Mucosa of stomach (tissue), 1 donor: ENCODE measurements around the gene CTPS1.

Source experiments
- H3K27me3 ChIP-seq: one replicate; pipeline ENCODE4 v1.7.0; 2013; ENCODE audit warnings: mild to moderate bottlenecking, low read length; ENCODE audit not compliant: control insufficient read depth, insufficient read depth
- H3K36me3 ChIP-seq: one replicate; pipeline ENCODE4 v1.7.0; 2013; ENCODE audit warnings: low read length; ENCODE audit not compliant: control insufficient read depth, insufficient read depth
- H3K4me1 ChIP-seq: one replicate; pipeline ENCODE4 v1.7.0; 2013; ENCODE audit warnings: mild to moderate bottlenecking, low read length; ENCODE audit not compliant: control insufficient read depth, insufficient read depth
- H3K4me3 ChIP-seq: one replicate; pipeline ENCODE4 v1.7.0; 2013; ENCODE audit warnings: low read length
- H3K9ac ChIP-seq: one replicate; pipeline ENCODE4 v1.7.0; 2013; ENCODE audit warnings: mild to moderate bottlenecking, low read length, moderate library complexity
- H3K9me3 ChIP-seq: one replicate; pipeline ENCODE4 v1.7.0; 2013; ENCODE audit warnings: mild to moderate bottlenecking, low read length, moderate library complexity; ENCODE audit not compliant: control insufficient read depth
- donor health status: Pancreatic carcinoma.

Gene CTPS1

GRCh38 chr1:40979241-40980067 is at the start of gene CTPS1:
Gene CTPS1 (plus strand): TSS chr1:40979696. CDS start chr1:40983291, 3,595 bp downstream.
- Histone ChIP-seq H3K9me3 (no peaks in the 10 kb centered on the region), H3K36me3 (no peaks in the 10 kb centered on the region), H3K4me3 (peak within 1 kb of the TSS; percentile 77), H3K27me3 (no peaks in the 10 kb centered on the region), H3K9ac (peak within 1 kb of the TSS; percentile 78), H3K4me1 (peaks cover 15% of the 10 kb centered on the region)

- Histone ChIP-seq H3K4me1 (no peaks in the 10 kb centered on the region), H3K36me3 (no peaks in the 10 kb centered on the region), H3K9me3 (no peaks in the 10 kb centered on the region), H3K9ac (no peak overlapping the region), H3K4me3 (no peak overlapping the region), H3K27me3 (no peaks in the 10 kb centered on the region)
These were observed 49.1 kb upstream of the CTPS1 start for GRCh38 chr1:40930174-40930964.

- Histone ChIP-seq H3K9me3 (no peaks in the 10 kb centered on the region), H3K4me3 (no peak overlapping the region), H3K4me1 (no peaks in the 10 kb centered on the region), H3K27me3 (no peaks in the 10 kb centered on the region), H3K36me3 (no peaks in the 10 kb centered on the region), H3K9ac (no peak overlapping the region)
These were observed 47.9 kb upstream of the CTPS1 start for GRCh38 chr1:40931601-40932000.

DNA sequence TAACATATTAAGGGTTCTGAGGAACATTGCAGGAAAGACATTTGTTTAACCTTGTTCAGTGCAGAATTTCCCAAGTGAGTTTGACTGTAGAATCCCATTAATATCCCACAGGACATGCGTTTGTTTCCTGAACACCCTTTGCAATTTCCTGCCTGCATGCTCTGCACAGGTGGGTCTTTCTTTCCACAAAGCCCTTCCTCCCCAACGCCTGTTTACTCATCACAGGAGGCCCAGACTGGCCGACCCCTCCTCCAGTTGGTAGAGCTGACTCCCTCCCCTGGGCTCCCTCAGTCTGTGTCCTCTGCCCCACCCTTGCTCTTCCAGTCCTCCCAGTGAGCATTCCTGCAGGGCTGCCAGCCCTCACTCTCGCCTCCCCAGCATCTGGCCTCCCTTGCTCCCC is 47.5 kb upstream of the CTPS1 start:
- no peak overlapping the region for H3K9ac ChIP-seq
- H3K36me3 ChIP-seq, result no peaks in the 10 kb centered on the region
- H3K27me3 ChIP-seq, result no peaks in the 10 kb centered on the region
- H3K4me1 ChIP-seq, result no peaks in the 10 kb centered on the region
- H3K4me3 ChIP-seq, result no peak overlapping the region
- no peaks in the 10 kb centered on the region for H3K9me3 ChIP-seq

GRCh38 chr1:40936931-40937339 is 42.6 kb upstream of the CTPS1 start:
- Histone ChIP-seq H3K9ac (no peak overlapping the region), H3K4me3 (no peak overlapping the region), H3K36me3 (no peaks in the 10 kb centered on the region), H3K4me1 (peaks cover 3% of the 10 kb centered on the region), H3K27me3 (no peaks in the 10 kb centered on the region), H3K9me3 (no peaks in the 10 kb centered on the region)

GRCh38 chr1:40938393-40938792 is 41.1 kb upstream of the CTPS1 start:
- H3K36me3 ChIP-seq, result no peaks in the 10 kb centered on the region
- H3K9me3 ChIP-seq, result no peaks in the 10 kb centered on the region
- H3K9ac ChIP-seq, result no peak overlapping the region

DNA sequence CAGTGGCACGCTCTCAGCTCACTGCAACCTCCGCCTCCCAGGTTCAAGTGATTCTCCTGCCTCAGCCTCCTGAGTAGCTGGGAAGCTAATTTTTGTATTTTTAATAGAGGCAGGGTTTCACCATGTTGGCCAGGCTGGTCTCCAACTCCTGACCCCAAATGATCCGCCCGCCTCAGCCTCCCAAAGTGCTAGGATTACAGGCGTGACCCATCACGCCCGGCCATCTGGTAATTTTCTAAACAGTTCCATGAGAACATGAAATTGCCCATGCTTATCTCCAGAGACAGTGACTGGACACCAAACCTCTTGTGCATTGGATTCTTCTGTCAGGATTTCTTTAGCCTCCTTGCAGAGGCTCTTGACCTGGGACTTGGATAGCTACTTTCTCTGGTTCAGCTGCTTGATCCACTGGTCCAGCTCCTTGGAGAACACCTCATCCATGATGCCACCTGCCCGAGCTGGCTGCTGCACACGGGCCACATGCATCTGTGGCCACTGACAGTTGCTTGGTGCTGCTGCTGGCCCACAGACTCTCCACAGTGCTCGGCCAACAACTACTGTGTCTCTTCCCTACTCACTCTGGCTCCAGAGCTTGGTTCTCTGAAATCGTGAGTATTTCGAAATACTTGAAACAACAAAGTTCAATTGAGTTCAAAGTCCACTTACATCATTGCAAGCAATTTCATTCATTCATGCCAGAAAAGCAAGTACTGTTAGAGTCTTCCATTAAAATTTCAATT is 40.0 kb upstream of the CTPS1 start:
- Histone ChIP-seq H3K27me3 (no peaks in the 10 kb centered on the region), H3K9me3 (no peaks in the 10 kb centered on the region), H3K4me1 (peaks cover 3% of the 10 kb centered on the region), H3K36me3 (no peaks in the 10 kb centered on the region), H3K4me3 (no peak overlapping the region), H3K9ac (no peak overlapping the region)

More at GRCh38 chr1:40938393-40938792, 41.1 kb upstream of the CTPS1 start:
- no peak overlapping the region for H3K4me3 ChIP-seq
- H3K27me3 ChIP-seq, result no peaks in the 10 kb centered on the region
- H3K4me1 ChIP-seq, result peaks cover 3% of the 10 kb centered on the region

DNA sequence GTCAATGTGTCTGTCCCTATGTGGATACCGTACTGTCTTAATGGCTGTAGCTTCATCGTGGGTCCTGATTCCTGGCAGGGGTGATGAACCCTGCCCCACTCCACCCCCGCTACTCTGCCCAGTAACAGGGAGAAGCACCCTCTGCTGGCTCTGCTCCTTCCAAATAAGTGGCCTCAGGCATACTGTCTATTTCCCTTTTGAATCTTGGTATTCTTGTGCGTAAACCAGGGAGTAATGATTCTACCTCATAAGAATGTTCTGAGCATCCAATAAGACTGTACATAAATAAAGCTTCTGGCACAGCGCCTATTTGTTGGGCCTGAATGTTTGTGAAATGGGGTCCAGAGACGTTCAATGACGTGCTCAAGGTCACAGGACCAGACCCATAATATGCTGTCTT is 35.2 kb upstream of the CTPS1 start:
- Histone ChIP-seq H3K27me3 (no peaks in the 10 kb centered on the region), H3K9me3 (no peaks in the 10 kb centered on the region), H3K4me3 (no peak overlapping the region), H3K9ac (no peak overlapping the region), H3K4me1 (peaks cover 3% of the 10 kb centered on the region), H3K36me3 (no peaks in the 10 kb centered on the region)

DNA sequence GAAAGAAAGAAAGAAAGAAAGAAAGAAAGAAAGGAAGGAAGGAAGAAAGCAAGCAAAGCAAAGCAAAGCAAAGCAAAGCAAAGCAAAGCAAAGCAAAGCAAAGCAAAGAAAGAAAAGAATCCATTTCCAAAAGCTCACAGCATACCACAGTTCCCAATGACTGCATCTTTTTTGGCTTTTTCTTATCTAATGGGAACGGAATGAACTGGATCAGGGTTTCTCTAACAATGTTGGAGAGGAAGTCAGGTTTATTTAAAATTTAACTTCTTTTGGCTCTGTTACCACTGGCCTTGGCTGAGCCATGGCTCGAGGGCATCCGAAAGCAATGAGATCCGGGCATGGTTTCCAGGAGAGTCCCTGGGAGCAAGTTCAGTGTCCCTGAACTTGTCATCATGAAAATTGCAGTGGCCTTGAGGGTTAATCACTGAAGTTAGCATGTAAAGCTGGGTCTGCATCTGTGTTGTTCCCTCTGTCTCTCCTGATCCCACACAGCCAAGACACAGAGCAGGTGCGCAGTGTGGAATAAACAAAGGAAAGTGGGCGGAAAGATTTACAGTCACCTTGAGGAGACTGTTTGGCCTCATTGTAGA is 34.6 kb upstream of the CTPS1 start:
- Histone ChIP-seq H3K9ac (no peak overlapping the region), H3K4me3 (no peak overlapping the region), H3K4me1 (no peaks in the 10 kb centered on the region), H3K27me3 (no peaks in the 10 kb centered on the region), H3K36me3 (no peaks in the 10 kb centered on the region), H3K9me3 (no peaks in the 10 kb centered on the region)

- H3K4me3 ChIP-seq, result no peak overlapping the region
- H3K4me1 ChIP-seq, result no peaks in the 10 kb centered on the region
- no peaks in the 10 kb centered on the region for H3K36me3 ChIP-seq
- H3K9me3 ChIP-seq, result no peaks in the 10 kb centered on the region
- no peak overlapping the region for H3K9ac ChIP-seq
- no peaks in the 10 kb centered on the region for H3K27me3 ChIP-seq
These were observed 34.0 kb upstream of the CTPS1 start for GRCh38 chr1:40945491-40945973.

DNA sequence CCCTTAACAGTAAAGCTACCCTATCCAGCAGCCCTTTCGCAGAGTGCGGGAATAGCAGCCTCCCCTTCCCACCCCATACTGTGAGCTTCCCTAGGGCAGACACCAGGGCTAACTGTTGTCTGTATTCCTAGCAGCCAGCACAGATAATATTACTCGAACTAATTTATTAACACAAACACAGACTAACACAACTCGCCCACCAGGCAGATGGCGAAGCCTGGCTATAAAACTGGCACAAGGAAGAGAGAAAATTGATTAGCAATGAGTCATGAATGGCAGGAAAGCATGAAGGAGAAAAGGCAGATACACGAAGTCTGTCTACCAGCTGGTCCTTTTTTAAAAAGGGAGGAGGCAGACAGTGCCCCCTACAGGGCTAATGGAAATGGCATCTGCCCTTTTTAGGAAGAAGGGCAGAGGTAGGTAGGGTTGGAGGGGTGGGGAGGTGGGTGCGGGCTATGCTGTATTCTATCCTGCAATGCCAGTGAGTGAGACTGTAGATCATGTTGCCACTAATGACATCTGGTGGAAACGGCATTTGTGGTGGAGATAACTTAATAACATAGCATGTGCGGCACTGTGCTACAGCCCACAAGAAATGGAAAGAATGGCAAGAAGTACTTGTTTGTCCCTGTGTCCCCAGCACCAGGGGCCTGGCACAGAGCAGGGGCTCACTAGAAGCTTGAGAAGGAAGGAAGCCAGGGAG is 30.6 kb upstream of the CTPS1 start:
- Histone ChIP-seq H3K36me3 (no peaks in the 10 kb centered on the region), H3K9ac (no peak overlapping the region), H3K4me1 (peaks cover 5% of the 10 kb centered on the region), H3K4me3 (no peak overlapping the region), H3K9me3 (no peaks in the 10 kb centered on the region), H3K27me3 (peaks cover 4% of the 10 kb centered on the region)
